Cardiac ventricle fibroblast (primary cell): ENCODE measurements around the gene TSPAN13. TPM values are rescaled to one million over a fixed set of nuclear protein-coding genes. Genes with fewer than 3 reads are reported as not detected.

Source experiments
- total RNA-seq: library from RNA; depleted of rRNA; stranded (reverse); fragments of >200 nt; gene quantifications from 2 replicates; pipeline ENCODE4 v1.2.3, GENCODE V29; 2015

The TSPAN13 gene
- 5.6 and 7.5 TPM in 2 replicates for total RNA-seq

DNA sequence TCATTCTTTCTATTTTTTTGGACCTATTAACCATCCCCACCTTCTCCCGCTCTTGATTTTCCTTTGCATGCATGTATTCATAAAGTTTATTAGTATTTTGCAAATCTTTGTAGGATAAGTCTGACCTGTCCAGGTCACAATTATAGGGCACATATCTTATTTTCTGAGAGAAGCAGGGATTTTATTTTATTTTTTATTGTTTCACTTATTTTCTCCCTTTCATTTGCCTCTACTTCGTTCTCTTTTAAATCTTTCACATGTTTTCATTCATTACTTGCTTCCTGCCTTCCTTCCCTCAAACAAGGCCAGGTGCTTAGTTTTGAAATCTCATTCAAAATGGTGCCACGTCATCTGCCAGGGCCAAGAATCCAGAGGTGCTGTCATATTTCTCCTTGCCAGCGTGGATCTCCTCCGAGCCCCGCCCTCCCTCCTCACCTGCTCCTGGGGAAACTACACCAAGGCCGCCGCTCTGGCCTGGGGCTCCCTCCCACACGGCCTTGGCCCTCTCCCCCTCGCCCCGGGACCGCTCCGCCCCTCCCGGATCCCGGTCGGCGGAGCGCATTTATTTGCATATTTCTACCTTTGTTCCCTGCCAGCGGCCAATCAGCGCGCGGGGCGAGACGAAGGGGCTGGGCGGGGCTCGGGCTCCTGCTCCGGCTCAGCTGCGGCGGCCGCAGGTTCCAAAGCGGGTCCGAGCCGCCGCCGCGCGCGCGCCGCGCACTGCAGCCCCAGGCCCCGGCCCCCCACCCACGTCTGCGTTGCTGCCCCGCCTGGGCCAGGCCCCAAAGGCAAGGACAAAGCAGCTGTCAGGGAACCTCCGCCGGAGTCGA, at the start of gene TSPAN13:
TSPAN13 (plus strand) TSS at position 654 of the 830 bp plus-strand sequence. CDS start 213 bp downstream, outside the sequence.

DNA sequence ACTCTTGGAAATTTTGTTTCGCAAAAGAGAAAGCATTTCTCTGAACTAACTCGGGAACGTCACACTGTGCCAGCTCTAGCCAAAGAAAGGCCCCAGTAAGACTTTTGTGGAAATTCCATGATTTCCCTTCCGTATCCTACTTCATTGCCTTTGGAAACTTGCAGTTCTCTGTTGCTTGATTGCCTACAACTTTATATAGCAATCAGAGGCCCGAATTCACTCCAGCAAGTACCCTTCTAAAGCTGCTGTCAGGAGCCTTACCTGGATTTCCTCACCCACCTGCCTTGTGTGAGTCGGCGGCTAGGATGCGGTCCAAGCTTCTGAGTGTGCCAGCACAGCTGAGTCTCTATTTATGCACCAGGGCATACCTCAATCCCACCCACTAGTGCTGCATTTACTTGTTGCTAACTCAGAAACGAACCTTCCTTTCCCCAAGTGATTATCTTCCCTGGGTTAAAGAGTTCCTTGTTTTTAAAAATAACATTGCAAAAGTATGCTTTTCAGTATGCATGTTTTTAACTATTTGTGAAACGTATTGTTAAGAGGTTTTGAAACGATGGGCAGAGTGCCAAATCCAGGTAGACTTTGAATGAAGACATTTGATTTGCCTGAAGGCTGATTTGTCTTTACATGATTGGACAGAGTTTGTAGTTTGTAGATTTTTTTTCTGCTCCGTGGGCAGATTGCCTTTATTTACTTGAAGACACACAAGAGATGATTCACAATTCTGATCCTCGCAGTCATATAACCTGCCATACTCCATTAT, 51.3 kb downstream of the TSPAN13 start, which contains the start of gene AGR2:
AGR2 (minus strand) TSS at position 326 of the 766 bp plus-strand sequence. CDS start 3,203 bp downstream, outside the sequence.

Other genes with a start within 250 kb of the TSPAN13 start
- gene LRRC72, start 226.9 kb upstream of the TSPAN13 start, total RNA-seq = not detected in 2 replicates
- 11.4 and 12.2 TPM in 2 replicates for gene ANKMY2, start 108.0 kb upstream of the TSPAN13 start, total RNA-seq
- 63.0 and 78.5 TPM in 2 replicates for gene BZW2, start 107.6 kb upstream of the TSPAN13 start, total RNA-seq
- not detected in 2 replicates for gene AGR2, start 51.2 kb downstream of the TSPAN13 start, total RNA-seq
- gene AGR3, start 128.2 kb downstream of the TSPAN13 start, total RNA-seq = not detected in 2 replicates